Measurements from ENCODE around the gene BHMT2. TPM values are rescaled to one million over a fixed set of nuclear protein-coding genes. Genes with fewer than 3 reads are reported as not detected.

BHMT2 gene
- total and polyA plus RNA-seq, 2 of the 13 experiments (the other 11 are each of a cell fraction or from before 2014, with no cell fraction given), result 13.8 to 18.8 TPM

DNA sequence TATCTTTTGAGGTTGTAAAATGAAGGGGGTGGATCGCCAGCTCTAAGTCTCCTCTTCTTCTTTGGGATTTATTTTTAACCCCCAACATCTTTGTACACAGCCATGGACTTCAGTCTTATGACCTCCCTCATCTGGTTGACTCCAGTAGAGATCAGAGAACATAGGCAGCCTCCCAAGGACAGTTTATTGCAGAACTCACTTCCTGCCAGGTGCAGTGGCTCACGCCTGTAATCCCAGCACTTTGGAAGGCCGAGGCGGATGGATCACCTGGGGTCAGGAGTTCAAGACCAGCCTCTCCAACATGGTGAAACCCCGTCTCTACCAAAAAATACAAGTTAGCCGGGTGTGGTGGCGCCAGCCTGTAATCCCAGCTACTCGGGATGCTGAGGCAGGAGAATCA, 39.2 kb downstream of the BHMT2 start (continued):
- TF ChIP-seq SRF (IDR thresholded peaks at IDR 0.05; ENCODE audit: low read depth, low read length), result no peak
- no peak for TF ChIP-seq ZNF773 (CRISPR knock-in tag; IDR thresholded peaks at IDR 0.05; ENCODE audit: borderline replicate concordance)
- TF ChIP-seq ZNF10 (CRISPR knock-in tag; IDR thresholded peaks at IDR 0.05; ENCODE audit: borderline replicate concordance, low read depth), result no peak
- TF ChIP-seq, protein P1, sequence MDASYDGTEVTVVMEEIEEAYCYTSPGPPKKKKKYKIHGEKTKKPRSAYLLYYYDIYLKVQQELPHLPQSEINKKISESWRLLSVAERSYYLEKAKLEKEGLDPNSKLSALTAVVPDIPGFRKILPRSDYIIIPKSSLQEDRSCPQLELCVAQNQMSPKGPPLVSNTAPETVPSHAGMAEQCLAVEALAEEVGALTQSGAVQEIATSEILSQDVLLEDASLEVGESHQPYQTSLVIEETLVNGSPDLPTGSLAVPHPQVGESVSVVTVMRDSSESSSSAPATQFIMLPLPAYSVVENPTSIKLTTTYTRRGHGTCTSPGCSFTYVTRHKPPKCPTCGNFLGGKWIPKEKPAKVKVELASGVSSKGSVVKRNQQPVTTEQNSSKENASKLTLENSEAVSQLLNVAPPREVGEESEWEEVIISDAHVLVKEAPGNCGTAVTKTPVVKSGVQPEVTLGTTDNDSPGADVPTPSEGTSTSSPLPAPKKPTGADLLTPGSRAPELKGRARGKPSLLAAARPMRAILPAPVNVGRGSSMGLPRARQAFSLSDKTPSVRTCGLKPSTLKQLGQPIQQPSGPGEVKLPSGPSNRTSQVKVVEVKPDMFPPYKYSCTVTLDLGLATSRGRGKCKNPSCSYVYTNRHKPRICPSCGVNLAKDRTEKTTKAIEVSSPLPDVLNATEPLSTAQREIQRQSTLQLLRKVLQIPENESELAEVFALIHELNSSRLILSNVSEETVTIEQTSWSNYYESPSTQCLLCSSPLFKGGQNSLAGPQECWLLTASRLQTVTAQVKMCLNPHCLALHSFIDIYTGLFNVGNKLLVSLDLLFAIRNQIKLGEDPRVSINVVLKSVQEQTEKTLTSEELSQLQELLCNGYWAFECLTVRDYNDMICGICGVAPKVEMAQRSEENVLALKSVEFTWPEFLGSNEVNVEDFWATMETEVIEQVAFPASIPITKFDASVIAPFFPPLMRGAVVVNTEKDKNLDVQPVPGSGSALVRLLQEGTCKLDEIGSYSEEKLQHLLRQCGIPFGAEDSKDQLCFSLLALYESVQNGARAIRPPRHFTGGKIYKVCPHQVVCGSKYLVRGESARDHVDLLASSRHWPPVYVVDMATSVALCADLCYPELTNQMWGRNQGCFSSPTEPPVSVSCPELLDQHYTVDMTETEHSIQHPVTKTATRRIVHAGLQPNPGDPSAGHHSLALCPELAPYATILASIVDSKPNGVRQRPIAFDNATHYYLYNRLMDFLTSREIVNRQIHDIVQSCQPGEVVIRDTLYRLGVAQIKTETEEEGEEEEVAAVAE (CRISPR knock-in tag; IDR thresholded peaks at IDR 0.05; ENCODE audit: borderline replicate concordance), result no peak
- no peak for TF ChIP-seq ZNF598 (CRISPR knock-in tag; IDR thresholded peaks at IDR 0.05; ENCODE audit: borderline replicate concordance)
- TF ChIP-seq ISX (CRISPR knock-in tag; conservative IDR thresholded peaks at IDR 0.05), result no peak
- no peak for TF ChIP-seq ZSCAN9 (CRISPR knock-in tag; IDR thresholded peaks at IDR 0.05; ENCODE audit: borderline replicate concordance)
- TF ChIP-seq, protein P2, sequence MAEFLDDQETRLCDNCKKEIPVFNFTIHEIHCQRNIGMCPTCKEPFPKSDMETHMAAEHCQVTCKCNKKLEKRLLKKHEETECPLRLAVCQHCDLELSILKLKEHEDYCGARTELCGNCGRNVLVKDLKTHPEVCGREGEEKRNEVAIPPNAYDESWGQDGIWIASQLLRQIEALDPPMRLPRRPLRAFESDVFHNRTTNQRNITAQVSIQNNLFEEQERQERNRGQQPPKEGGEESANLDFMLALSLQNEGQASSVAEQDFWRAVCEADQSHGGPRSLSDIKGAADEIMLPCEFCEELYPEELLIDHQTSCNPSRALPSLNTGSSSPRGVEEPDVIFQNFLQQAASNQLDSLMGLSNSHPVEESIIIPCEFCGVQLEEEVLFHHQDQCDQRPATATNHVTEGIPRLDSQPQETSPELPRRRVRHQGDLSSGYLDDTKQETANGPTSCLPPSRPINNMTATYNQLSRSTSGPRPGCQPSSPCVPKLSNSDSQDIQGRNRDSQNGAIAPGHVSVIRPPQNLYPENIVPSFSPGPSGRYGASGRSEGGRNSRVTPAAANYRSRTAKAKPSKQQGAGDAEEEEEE (CRISPR knock-in tag; IDR thresholded peaks at IDR 0.05; ENCODE audit: borderline replicate concordance), result no peak
- TF ChIP-seq ZNF816 (CRISPR knock-in tag; IDR thresholded peaks at IDR 0.05; ENCODE audit: borderline replicate concordance), result no peak
- no peak for TF ChIP-seq KDM1A (CRISPR knock-in tag; IDR thresholded peaks at IDR 0.05)
- no peak for TF ChIP-seq ZNF251 (CRISPR knock-in tag; IDR thresholded peaks at IDR 0.05)
- no peak for TF ChIP-seq THAP11 (CRISPR knock-in tag; IDR thresholded peaks at IDR 0.05)
- TF ChIP-seq, protein P3, sequence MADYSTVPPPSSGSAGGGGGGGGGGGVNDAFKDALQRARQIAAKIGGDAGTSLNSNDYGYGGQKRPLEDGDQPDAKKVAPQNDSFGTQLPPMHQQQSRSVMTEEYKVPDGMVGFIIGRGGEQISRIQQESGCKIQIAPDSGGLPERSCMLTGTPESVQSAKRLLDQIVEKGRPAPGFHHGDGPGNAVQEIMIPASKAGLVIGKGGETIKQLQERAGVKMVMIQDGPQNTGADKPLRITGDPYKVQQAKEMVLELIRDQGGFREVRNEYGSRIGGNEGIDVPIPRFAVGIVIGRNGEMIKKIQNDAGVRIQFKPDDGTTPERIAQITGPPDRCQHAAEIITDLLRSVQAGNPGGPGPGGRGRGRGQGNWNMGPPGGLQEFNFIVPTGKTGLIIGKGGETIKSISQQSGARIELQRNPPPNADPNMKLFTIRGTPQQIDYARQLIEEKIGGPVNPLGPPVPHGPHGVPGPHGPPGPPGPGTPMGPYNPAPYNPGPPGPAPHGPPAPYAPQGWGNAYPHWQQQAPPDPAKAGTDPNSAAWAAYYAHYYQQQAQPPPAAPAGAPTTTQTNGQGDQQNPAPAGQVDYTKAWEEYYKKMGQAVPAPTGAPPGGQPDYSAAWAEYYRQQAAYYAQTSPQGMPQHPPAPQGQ (CRISPR knock-in tag; IDR thresholded peaks at IDR 0.05; ENCODE audit: borderline replicate concordance), result no peak
- TF ChIP-seq ZC3H4 (CRISPR knock-in tag; IDR thresholded peaks at IDR 0.05; ENCODE audit: borderline replicate concordance), result no peak
- TF ChIP-seq ZNF652 (CRISPR knock-in tag; IDR thresholded peaks at IDR 0.05; ENCODE audit: borderline replicate concordance, low read depth), result peak; percentile 90
- TF ChIP-seq, protein P4, sequence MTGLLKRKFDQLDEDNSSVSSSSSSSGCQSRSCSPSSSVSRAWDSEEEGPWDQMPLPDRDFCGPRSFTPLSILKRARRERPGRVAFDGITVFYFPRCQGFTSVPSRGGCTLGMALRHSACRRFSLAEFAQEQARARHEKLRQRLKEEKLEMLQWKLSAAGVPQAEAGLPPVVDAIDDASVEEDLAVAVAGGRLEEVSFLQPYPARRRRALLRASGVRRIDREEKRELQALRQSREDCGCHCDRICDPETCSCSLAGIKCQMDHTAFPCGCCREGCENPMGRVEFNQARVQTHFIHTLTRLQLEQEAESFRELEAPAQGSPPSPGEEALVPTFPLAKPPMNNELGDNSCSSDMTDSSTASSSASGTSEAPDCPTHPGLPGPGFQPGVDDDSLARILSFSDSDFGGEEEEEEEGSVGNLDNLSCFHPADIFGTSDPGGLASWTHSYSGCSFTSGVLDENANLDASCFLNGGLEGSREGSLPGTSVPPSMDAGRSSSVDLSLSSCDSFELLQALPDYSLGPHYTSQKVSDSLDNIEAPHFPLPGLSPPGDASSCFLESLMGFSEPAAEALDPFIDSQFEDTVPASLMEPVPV (CRISPR knock-in tag; IDR thresholded peaks at IDR 0.05), result no peak
- TF ChIP-seq ZNF317 (CRISPR knock-in tag; IDR thresholded peaks at IDR 0.05), result no peak
- TF ChIP-seq HOXA3 (CRISPR knock-in tag; IDR thresholded peaks at IDR 0.05), result peak; percentile 42; the same call in 1 of the 2 replicates
- TF ChIP-seq, protein P5, sequence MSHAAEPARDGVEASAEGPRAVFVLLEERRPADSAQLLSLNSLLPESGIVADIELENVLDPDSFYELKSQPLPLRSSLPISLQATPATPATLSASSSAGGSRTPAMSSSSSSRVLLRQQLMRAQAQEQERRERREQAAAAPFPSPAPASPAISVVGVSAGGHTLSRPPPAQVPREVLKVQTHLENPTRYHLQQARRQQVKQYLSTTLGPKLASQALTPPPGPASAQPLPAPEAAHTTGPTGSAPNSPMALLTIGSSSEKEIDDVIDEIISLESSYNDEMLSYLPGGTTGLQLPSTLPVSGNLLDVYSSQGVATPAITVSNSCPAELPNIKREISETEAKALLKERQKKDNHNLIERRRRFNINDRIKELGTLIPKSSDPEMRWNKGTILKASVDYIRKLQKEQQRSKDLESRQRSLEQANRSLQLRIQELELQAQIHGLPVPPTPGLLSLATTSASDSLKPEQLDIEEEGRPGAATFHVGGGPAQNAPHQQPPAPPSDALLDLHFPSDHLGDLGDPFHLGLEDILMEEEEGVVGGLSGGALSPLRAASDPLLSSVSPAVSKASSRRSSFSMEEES (CRISPR knock-in tag; IDR thresholded peaks at IDR 0.05), result peak; percentile 41; the same call in 1 of the 2 replicates
- no peak for TF ChIP-seq ATM (IDR thresholded peaks at IDR 0.05; ENCODE audit: borderline replicate concordance)
